GM19395 (cell line): Measurements from ENCODE around the gene RPL38.
A peak's percentile ranks its signal among the peaks of the same experiment; 100 is the strongest.

Experiments used
- ATAC-seq: cut with Tn5 transposase; IDR thresholded peaks from one replicate; pipeline ENCODE4 v1.9.1; 2021; ENCODE audit warnings: mild to moderate bottlenecking, moderate library complexity; ENCODE audit not compliant: unreplicated experiment

RPL38 gene

DNA sequence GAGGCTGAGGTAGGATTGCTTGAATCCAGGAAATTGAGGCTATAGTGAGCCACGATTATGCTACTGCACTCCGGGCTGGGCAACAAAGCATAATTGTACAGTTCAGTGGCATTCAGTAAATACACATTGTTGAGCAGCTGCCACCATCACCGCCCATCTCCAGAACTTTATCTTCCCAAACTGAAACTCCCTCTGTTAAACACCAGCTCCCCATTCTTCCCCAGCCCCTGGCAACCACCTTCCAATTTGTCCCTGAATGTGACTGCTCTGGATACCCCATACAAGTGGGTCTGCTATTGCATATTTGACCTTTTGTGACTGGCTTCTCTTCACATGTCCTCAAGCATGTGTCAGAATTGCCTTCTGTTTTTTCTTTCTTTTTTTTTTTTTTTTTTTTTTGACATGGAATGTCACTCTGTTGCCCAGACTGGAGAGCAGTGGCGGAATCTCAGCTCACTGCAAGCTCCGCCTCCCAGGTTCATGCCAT is 2.9 kb downstream of the RPL38 start:
- ATAC-seq, result no peak

DNA sequence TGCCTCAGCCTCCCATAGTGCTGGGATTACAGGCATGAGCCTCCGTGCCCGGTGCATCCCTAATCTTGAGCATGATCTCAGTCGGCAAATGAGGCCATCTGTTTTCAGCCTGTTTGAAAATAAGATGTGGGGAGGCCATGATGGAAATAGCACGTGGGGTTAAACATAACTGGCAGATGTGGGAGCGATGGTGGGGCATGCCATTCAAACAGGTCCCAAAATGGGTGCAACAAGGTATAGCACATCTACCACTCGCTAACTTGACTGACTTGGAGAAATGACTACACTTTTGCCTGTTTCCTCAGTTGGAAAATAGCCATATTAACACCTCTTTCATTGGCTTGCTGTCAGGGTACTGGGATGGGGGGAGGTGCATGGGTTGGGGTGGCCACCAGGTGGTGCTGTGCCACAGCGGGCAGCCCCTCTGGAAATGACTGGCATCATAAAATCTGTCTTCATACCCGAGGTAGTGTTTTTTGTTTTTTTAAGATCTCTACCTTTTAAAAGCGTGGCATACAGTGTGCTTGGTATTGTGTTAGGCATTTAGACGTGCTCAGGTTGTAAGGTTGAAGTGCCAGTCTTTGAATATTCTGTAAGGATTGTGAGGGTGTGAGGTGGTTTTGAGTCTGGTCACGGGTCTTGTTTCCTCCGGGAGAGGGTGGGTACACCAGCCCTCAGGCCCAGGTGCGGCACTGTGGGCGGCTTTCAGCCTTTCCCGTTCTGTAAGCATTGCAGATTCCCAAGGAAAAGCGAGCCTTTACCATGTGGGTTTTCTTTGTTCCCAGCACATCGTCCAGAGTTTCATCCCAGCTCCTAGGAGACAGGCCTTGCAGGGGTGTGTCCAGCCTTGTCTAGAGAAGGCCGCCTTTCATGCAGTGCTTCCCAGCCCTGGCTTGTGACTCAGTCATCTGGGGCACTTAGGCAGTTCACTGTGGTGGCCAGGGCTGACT is 7.0 kb downstream of the RPL38 start:
- ATAC-seq, result peak; percentile 36

DNA sequence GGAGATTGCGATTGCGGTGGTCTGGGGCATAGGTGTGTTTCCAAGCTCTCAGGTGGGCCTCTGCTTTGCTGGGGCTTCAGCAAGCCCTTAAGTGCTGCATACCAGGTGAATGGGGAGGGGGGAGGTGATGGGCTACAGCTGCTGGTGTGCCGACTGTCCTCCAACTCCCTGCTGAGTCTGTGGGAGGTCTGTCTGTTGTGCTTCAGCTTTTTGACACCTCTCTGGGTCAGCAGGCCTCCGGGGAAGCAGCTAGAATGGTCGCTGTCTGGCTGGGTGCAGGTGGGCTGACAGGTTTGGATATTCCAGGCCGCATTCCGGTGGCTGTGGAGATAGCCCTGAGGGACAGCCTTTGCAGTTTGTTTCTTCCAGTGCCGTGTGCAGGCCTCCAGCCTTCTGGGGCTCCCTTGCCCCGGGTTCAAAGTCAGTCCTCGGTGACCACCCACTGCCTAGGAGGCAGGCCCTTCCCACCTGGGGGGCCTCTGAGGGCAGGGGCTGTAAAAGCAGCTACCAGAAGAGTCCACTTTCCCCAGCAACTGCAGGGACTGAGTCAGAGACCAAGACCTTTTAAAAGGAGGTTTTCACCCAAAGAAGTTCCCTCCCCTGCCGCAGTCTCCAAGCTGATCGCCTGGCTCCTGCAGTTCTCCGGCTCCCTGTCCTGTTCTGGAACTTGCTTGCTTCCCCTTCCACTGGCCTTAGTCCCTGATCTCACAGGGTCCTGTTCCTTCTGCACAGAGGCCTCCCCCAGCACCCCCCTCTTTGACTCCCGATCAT is 7.8 kb downstream of the RPL38 start:
- ATAC-seq, result no peak

DNA sequence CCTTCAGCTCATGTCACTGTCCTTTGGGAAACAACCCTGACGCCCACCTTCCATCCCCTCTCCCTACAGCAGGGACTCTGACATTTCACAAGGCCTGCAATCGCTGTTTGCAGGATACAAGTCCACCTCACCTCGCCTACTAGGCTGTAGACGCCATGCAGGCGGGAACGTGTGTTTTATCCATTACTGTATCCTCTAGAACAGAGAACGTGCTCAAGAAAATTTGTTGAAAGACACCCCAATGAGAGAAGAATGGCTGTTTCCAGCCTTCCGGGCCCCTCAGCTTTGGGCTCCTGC is 8.4 kb downstream of the RPL38 start:
- ATAC-seq, result no peak

DNA sequence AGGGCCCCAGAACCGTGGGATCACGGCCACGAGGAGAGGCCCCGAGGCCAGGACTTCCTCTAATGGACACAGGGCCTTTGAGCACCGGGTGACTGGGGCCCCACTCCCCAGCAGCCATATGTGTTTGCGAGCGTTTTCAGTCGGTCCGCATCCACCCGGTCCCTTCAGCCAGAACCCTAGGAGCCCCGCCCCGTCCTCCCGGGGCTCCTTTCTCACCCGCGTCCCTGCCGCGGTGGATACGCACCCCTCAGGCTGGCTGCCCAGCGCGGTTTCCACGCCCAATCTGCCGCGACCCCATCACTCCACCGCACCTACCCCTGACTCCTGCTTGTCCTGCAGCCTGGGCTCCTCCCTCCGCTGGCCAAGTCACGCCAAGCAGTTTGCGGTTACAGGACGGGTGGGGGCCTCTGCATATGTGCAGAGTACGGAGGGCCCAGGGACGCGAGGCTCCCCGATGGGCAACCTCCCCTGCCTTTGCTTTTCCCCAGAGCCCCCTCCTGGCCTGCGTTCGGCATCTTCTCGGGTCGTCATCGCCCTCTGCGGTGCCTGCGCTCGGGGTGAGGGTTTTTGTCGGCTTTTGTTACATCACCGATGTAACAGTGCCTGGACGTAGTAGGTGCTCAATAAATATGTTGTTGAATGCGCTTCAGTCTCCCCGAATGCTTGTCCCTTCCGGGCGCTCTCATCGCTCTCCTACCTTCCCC is 8.9 kb downstream of the RPL38 start:
- ATAC-seq, result peak; percentile 6

DNA sequence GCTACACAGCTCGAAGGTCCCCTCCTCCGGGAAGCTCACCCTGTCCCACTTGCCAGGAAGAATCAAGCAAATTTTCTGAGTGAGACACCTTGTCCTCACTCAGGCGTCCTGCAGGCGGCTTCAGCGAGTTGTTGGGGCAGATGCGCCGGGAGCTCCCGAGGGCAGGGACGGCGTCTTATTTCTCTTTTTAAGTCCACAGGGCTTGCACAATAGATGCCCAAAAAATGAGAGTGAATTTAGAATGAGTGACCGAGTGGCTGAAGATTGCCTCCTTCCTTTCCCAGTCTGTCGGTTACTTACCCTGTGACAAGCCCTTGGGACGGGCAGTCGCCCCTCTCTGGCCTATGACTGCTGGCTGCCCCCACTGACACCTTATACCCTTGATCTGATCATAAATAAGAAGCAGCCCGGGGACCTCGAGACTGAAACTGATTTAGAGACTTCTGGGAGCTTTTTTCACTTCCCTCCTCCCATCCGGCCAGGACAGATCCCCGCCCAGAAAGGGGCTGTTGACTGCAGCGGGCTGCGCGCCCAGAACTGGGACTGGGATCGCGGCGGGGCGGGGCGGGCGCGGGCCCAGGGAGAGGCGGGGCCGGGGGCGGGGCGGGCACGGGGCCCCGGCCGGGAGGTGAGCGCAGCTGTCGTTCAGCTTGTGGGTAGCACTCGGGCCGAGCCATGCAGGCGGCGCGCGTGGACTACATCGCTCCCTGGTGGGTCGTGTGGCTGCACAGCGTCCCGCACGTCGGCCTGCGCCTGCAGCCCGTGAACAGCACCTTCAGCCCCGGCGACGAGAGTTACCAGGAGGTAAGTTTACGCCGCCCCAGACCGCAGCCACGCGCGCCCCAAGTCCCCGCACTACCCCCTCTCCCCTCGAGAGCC is 9.7 kb downstream of the RPL38 start, which contains the start of gene TTYH2:
TTYH2 (plus strand) TSS at position 659 of the 879 bp plus-strand sequence; CDS start at position 676, 17 bp downstream.
- peak; percentile 60 for ATAC-seq

DNA sequence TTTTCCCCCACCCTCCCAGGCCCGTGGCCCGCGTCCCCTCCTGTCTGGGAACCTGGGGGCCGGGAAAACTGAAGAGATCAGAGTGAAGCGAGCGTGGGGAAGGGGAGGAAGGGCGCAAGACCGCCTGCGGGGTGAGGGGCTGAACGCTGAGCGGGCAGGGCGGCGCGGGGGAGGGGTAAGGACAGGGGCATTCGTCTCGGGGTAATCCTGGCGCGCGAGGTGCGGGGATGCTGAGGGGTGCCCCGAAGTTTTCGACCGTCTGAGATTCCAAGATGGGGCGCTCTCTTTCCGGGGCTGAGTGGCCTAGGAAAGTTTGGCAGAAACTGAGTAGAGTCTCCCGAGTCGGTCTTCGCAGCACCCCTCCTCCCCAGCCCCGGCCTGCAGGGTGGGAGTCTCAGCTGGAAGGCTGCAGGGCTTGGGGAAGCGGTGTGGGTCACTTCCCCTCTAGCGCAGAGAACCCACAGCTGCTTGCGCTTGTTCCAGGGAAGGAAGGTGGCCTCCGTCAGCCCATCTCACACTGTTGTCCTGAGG is 10.4 kb downstream of the RPL38 start:
- no peak for ATAC-seq

DNA sequence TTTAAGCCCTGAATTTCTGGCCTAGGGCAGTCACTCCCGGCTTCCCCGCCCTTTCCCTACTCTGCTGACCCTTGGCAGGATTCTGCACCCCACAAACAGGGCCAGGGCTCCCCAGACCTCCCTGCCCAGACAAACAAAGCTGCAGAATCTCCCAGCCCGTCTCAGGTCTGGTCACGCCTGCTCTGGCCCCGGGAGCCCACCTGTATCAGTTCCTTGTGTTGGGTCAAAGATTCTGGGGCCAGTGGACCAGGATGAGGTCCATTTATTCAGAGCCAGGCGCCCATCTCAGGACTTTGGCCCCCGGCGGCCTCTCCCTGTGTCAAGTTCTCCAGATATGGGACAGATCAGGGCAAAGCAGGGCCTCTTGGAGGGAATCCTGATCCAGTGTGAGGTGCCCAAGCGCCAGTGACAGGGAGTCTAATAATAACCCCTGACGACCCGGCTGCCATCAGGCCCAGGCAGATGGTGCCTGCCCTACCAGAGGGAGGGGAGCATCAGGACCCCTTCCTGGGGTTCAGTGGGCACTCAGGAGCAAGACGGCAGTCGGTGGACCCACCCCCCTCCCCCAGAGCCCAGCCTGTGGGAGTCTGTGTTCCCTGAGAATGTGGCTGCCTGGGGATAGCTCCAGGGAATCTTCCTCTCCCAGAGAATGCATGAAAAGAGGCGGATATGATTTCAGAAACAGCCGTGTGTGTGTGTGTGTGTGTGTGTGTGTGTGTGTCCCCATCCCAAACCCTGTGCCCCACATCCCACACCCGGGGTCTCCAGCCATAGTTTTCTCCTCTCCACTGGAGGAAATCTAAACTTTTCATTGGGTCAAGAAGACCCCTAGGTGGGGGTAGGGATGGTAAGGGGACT is 11.2 kb downstream of the RPL38 start:
- ATAC-seq, result no peak

DNA sequence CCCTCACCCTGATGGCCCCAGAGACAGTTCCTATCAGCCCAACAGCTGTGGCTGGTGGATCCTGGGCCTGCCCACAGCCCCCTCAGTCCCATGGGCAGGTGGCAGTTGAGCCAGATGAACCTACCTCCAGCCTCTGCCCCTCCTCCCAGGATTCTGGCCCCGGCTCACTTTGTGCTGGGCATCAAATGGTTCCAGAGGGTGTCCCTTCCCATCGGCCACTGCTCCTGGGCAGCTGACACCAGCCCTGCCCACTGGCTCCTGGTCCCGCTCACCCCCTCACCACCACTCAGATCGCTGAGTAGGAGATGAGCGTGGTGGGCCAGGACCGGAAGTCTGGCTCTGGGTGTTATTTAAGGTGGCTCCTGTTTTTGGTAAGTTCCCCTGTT is 11.9 kb downstream of the RPL38 start:
- no peak for ATAC-seq

DNA sequence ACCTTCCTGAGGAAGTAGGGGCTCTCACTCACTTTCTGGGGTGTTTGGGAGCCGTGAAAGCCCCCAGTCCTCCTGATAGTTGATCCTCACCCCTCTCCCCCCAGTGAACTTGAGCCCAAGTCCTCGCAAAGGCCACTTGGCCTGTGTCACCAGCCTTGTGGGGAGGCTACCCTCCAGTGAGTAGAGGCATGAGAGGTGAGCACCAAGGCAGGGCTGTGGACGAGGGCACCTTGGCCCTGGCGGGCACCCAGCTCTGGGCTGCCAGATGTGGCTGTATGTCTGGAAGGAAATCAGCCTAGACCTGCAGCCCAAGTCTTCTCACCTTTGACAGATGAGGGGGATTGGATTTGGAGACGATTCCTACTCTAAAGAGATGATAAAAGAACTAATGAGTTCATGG is 13.0 kb downstream of the RPL38 start:
- ATAC-seq, result no peak

DNA sequence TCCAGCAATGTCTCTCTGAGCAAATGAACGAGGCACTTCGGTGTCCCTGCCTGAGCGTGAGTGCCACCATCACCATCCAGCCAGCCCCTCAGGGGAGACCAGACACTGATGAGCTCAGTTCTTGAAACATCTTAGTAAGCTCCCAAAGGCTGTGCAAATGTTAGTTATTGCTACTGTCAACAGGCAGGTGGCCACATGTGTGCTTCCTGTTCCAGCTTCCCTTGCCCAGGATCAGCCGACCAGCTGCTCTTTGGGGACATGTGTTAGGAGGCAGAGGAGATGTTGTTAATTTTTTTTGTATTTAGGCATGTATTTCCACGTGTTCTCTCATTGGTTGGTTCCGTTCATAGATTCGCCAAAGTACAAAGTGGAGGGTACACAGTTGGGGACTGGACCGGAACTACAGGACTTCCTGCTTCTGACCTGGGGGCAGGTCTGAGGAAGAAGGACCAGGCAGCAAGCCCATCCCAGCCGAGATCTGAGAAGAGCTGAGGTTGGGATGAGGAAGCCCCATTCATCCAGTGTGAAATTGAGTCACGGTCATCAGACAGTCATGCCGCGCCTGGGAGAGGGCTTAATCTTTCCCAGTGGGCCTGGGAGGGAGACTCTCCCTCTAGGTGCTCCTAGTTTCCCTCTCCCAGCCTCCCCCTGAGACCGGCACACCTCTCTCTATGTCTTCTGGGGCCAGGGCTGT is 13.7 kb downstream of the RPL38 start:
- ATAC-seq, result no peak

DNA sequence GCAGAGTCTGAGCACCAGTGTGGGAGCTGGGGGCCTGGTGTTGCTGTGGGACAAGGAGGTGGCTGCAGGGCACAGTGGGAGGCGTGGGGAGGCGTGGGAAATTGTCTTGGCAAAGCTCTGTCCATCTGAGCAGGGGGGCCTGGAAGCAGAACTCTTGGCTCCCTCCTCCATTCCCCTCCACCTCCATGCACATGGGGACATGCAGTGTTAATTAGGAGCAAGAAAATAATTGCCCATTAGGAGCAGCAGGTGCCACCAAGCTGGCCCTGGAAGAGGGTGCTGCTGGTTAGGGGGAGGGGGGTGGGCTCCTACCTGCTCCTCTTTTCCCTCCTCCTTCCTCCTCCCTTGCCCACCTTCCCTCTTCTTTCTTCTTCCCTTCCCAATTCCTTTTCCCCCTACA is 14.4 kb downstream of the RPL38 start:
- no peak for ATAC-seq

DNA sequence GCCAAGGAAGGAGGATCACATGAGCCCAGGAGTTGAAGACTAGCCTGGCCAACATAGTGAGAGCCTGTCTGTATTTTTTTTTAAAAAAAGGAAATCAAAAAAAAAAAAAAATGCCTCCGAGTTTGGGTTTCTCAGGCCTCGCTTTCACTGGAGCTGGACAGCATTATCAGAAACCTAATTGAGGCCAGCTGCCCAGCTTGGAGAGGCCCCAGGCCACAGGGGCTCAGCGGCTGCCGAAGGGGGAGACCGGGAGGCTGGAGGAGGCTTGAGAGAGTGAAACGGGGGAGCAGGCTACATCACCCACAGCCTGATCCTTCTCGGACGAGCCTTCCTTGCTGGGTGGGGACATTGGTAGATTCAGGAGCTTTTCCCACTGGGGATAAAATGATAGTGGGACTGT is 15.0 kb downstream of the RPL38 start:
- ATAC-seq, result no peak

DNA sequence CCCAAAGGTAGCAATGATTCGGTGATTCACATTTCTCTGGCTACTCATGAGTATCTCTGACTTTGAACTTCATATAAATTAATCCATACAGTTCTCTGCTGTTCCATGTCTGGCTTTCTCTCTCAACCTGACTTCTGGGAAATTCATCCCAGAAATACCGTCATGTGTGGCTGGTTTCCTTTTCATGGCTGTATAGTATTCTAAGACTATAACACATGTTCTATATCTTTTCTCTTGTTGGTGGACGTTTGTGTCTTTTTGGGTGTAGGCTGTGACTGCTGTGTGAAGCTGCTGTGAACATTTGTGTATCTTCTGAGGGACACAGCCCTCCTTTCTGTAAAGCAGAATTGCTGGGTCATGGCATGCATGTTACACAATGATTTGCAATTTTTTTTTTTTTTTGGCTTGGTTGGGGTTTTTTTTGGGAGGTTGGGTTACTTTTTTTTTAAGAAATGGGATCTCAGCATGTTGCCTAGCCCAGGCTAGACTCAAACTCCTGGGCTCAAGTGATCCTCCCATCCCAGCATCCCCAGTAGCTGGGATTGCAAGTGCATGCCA is 16.2 kb downstream of the RPL38 start:
- ATAC-seq, result no peak

DNA sequence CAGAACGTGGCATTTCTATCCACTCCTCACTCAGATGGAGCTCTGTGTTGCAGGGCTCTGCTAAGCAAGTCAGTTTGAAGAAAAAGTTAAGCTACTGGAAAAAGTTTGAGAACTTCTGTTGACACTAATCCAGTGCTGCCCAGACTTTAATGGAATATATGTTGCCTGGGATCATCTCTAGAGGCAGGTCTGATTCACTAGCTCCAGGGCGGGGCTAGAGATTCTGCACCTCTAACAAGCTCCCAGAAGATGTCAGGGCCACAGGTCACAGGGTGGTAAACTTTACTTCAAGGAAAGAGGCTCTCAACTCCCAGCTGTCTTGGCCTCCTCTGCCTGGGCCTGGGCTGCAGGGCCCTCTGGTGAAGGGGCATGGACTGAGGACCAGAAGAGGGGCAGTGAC is 16.7 kb downstream of the RPL38 start:
- ATAC-seq, result no peak

DNA sequence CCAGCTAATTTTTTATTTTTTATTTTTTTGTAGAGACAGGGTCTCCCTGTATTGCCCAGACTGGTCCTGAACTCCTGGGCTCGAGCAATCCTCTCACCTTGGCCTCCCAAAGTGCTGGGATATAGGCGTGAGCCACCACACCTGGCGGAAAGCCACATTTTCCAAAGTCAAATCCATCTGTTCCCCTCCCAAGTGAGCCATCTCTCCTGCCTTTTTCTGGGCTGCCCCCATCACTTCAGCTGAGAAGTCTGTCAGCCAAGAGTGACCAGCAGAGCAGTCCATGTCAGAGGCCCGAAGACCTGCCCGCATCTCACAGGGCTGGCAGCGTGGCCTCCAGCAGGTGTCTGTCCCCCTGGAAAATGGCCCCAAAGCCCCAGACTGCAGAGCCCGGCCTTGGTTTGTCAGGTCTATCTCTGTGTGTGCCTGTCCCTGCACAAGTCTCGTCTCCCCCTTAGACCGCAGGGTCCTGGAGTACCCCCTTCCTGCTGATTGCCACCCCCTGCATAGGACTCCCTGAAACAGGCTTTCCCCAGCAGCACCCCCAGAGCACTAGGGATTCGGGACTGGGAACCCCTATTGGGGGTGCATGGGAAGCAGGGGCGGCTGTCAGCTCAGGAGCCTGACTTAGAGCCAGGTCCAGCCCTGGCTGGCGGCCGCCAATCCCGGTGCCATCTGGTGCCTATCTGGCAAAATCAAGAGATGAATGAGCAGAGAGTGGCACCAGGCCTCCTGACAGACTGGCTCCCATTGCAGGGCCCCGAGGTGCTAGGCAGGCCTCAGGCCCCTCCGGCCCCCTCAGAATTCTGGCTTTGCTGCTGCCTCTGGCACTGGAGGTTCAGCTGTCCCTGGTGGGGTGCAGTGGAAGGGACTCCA is 17.7 kb downstream of the RPL38 start:
- no peak for ATAC-seq

DNA sequence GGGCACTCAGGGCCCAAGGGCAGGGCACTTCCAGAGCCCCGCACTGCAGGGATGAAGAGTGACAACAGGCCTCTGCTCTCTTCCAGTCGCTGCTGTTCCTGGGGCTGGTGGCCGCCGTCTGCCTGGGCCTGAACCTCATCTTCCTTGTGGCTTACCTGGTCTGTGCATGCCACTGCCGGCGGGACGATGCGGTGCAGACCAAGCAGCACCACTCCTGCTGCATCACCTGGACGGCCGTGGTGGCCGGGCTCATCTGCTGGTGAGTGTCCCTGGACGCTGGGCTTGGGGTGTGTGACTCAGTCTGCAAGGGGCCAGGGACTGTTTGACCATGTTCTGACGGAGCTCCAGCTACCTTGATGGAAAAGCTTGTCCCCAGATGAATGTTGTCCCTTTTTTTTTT is 18.9 kb downstream of the RPL38 start:
- no peak for ATAC-seq
